ENCODE measurements around the gene GPSM1. TPM values are rescaled to one million over a fixed set of nuclear protein-coding genes. Genes with fewer than 3 reads are reported as not detected.

Gene GPSM1
- total RNA-seq, 1 donor from 2014 or later, result 82.2 TPM

DNA sequence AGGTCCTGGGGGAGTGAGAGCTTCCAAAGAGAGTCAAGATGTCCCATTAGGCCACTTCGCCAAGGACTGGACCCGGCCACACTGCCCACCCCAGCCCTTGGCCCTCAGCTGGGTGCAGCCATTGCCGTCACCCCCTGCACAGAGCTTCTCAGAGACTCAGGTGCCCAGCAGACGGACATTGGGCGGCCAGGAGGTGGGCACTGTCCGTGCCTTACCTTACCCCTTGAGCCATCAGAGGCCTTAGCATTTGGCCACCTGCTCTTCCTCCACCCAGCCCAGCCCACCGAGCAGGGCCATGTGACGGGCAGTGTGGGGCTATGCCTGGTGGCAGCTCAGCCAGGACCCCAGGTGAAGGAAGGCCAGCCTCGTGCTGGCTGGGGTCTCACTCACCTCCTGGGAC is 39.5 kb downstream of the GPSM1 start:
- DNase-seq (ENCODE audit: low spot score, unreplicated experiment), result no peak
- TF ChIP-seq, protein P1, sequence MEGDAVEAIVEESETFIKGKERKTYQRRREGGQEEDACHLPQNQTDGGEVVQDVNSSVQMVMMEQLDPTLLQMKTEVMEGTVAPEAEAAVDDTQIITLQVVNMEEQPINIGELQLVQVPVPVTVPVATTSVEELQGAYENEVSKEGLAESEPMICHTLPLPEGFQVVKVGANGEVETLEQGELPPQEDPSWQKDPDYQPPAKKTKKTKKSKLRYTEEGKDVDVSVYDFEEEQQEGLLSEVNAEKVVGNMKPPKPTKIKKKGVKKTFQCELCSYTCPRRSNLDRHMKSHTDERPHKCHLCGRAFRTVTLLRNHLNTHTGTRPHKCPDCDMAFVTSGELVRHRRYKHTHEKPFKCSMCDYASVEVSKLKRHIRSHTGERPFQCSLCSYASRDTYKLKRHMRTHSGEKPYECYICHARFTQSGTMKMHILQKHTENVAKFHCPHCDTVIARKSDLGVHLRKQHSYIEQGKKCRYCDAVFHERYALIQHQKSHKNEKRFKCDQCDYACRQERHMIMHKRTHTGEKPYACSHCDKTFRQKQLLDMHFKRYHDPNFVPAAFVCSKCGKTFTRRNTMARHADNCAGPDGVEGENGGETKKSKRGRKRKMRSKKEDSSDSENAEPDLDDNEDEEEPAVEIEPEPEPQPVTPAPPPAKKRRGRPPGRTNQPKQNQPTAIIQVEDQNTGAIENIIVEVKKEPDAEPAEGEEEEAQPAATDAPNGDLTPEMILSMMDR (IDR thresholded peaks at IDR 0.05; ENCODE audit: unreplicated experiment), result no peak
- H3K4me1 Mint-ChIP-seq (ENCODE audit: low read depth), result no peaks in the 10 kb centered on the region
- H3K4me3 Mint-ChIP-seq (ENCODE audit: low read depth), result no peak overlapping the region
- no peak overlapping the region for H3K27ac Mint-ChIP-seq
- H3K36me3 Mint-ChIP-seq (ENCODE audit: insufficient read depth), result no peaks in the 10 kb centered on the region
- H3K27me3 Mint-ChIP-seq, result no peaks in the 10 kb centered on the region
- no peaks in the 10 kb centered on the region for H3K9me3 Mint-ChIP-seq (ENCODE audit: low read depth)

DNA sequence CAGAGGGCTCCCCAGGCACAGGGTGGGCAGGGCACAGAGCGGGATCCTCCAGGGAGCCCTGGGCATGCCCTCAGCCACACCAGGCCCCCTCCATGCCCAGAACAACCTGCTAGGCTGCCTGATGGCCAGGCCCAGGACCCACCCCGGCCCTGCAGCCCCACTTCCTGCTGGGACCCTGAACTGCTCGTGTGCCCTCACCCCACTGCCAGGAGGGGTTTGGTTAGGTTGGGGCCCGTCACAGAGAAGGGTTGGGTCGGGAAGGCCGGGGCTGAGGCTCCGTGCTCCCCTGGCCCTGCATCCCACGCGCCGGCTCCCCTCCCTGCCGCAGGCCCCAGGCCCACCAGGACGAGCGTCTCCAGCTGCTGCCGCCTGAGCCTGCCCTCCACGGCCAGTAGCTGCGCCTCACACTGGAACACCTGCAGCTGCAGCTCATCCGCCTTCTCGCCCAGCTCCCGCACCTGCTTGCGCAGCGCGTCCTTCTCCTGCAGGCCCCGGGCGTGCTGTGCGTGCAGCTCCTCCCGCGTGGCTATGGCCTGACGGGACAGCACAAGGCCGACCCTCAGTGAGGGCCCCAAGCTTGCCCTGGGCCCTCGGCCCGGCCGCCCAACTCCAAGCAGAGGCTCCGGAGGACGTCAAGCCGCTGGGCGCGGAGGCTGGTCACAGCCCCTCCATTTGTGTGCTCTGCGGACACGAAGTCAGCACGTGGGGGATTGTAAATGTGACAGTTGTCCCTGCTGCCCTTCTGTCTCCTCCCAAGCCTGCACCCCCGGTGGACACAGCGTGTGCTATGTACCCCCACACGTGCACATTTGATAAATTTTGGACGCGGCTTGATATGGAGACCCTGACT is 40.2 kb downstream of the GPSM1 start:
- TF ChIP-seq, protein P1 (IDR thresholded peaks at IDR 0.05; ENCODE audit: unreplicated experiment), result no peak
- DNase-seq (ENCODE audit: low spot score, unreplicated experiment), result no peak
- no peak overlapping the region for H3K27ac Mint-ChIP-seq
- no peaks in the 10 kb centered on the region for H3K4me1 Mint-ChIP-seq (ENCODE audit: low read depth)
- no peaks in the 10 kb centered on the region for H3K27me3 Mint-ChIP-seq
- H3K9me3 Mint-ChIP-seq (ENCODE audit: low read depth), result no peaks in the 10 kb centered on the region
- no peak overlapping the region for H3K4me3 Mint-ChIP-seq (ENCODE audit: low read depth)
- no peaks in the 10 kb centered on the region for H3K36me3 Mint-ChIP-seq (ENCODE audit: insufficient read depth)

DNA sequence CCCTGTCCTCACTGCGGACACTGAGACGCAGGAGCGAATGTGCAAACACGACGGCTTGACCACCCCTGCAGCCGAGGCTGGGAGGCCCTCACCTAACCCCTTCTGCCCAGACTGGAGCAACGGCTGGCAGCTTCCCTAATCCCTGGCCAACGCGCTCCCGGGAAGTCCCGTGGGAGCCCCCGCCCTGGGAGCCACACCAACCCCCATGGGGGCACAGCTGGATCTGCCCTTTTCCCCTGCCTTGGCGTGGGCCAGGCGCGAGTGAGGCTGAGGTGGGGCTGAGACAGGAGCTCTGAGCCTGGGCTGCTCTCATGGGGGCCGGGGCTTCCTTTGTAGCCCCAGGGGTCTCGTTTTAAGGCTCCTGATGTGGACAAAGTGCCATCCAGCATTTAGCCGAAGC is 40.9 kb downstream of the GPSM1 start:
- Mint-ChIP-seq H3K4me3 (ENCODE audit: low read depth) (no peak overlapping the region), H3K27me3 (no peaks in the 10 kb centered on the region), H3K9me3 (ENCODE audit: low read depth) (no peaks in the 10 kb centered on the region), H3K4me1 (ENCODE audit: low read depth) (peaks cover 2% of the 10 kb centered on the region), H3K36me3 (ENCODE audit: insufficient read depth) (no peaks in the 10 kb centered on the region), H3K27ac (no peak overlapping the region)
- DNase-seq (ENCODE audit: low spot score, unreplicated experiment), result no peak
- TF ChIP-seq, protein P1 (IDR thresholded peaks at IDR 0.05; ENCODE audit: unreplicated experiment), result no peak

DNA sequence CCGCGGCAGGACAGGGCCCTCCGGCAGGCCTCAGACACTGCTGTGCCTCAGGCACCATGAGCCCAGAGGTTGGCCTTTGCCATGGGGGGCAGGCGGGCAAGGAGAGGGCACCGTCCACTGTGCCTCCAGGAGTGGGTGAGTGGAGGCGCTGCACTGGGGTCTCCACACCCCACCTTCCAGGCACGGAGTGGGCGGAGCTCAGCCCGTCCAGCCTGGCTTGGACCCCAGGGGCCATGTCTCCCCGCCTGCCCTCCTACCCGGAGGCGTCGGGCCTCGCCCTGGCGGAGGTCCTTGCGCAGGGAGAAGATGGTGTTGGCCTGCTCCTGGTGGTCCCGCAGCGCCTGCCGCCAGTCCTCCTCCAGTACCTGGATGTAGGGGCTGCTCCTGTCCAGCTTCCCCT is 42.7 kb downstream of the GPSM1 start:
- no peaks in the 10 kb centered on the region for H3K27me3 Mint-ChIP-seq
- H3K36me3 Mint-ChIP-seq (ENCODE audit: insufficient read depth), result no peaks in the 10 kb centered on the region
- TF ChIP-seq, protein P1 (IDR thresholded peaks at IDR 0.05; ENCODE audit: unreplicated experiment), result no peak
- no peaks in the 10 kb centered on the region for H3K9me3 Mint-ChIP-seq (ENCODE audit: low read depth)
- no peak overlapping the region for H3K4me3 Mint-ChIP-seq (ENCODE audit: low read depth)
- peaks cover 2% of the 10 kb centered on the region for H3K4me1 Mint-ChIP-seq (ENCODE audit: low read depth)
- DNase-seq (ENCODE audit: low spot score, unreplicated experiment), result no peak
- no peak overlapping the region for H3K27ac Mint-ChIP-seq

DNA sequence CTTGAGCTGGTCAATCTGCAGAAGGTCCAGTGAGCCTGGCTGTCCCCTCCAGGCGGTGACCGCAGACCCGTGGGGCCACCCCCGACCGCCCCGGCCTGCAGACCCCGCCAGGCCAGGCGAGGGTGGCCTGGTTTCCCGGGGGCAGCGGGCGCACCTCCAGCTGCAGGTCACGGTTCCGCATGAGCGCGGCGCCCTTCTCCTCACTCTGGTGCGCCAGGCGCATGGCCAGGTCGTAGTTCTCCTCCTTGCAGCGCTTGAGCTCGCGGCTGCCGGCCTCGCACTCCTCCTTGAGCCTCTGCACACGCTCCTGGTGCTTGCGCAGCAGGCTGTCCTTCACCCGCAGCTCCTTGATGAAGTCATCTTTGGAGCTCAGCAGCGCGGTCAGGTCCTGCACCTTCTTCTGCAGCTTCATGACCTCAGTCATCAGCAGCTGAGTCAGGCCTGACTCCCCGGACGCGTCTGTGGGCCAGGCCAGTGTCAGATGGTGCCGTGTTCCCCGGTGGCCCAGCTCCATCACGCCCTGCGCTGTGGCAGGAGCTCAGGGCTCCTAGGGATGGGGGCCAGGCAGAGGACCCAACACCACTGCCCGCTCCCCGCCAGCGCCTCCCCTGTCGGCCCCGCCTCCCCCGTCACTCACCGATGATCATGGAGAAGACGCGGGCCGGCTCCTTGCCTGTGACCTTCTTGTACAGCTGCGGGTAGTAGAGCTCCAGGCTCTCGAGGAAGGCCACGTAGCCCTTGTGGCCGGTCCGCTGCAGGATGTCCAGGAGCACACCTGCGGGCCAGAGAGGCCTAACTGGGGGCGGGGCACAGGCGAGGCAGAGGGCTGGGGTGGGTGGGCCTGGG is 43.6 kb downstream of the GPSM1 start:
- no peaks in the 10 kb centered on the region for H3K9me3 Mint-ChIP-seq (ENCODE audit: low read depth)

More for the DNA sequence above, 43.6 kb downstream of the GPSM1 start:
- no peaks in the 10 kb centered on the region for H3K36me3 Mint-ChIP-seq (ENCODE audit: insufficient read depth)
- H3K27me3 Mint-ChIP-seq, result no peaks in the 10 kb centered on the region
- H3K27ac Mint-ChIP-seq, result no peak overlapping the region
- H3K4me3 Mint-ChIP-seq (ENCODE audit: low read depth), result no peak overlapping the region
- TF ChIP-seq, protein P1 (IDR thresholded peaks at IDR 0.05; ENCODE audit: unreplicated experiment), result no peak
- H3K4me1 Mint-ChIP-seq (ENCODE audit: low read depth), result peaks cover 2% of the 10 kb centered on the region
- no peak for DNase-seq (ENCODE audit: low spot score, unreplicated experiment)

Data from progenitor cell of endocrine pancreas (in vitro differentiated cells).